ENCODE data around the gene PLA2G5.

PLA2G5 gene

GRCh38 chr1:20141466-20141865 lies 71.5 kb downstream of the PLA2G5 start:
- TF ChIP-seq CTCF (IDR thresholded peaks at IDR 0.05; ENCODE audit: low read length) (no peak), EZH2phosphoT487 (IDR thresholded peaks at IDR 0.05; ENCODE audit: low read length) (no peak), EZH2 (optimal IDR thresholded peaks at IDR 0.05; ENCODE audit: low read depth, low read length) (no peak)
- H3K9me3 ChIP-seq (replicated peaks; ENCODE audit: insufficient read depth, low read length), result no peaks in the 10 kb centered on the region
- H2AFZ ChIP-seq (ENCODE audit: low read length), result no peak overlapping the region
- no peaks in the 10 kb centered on the region for H3K36me3 ChIP-seq (replicated peaks; ENCODE audit: insufficient read depth, low read length)
- H3K4me3 ChIP-seq (ENCODE audit: low read length), result no peak overlapping the region
- H3K79me2 ChIP-seq (ENCODE audit: low read length), result no peaks in the 10 kb centered on the region
- H4K20me1 ChIP-seq (ENCODE audit: insufficient read depth, low read length), result no peaks in the 10 kb centered on the region
- H3K27ac ChIP-seq (ENCODE audit: low read length), result no peak overlapping the region
- DNase-seq, result no peak
- H3K9me2 ChIP-seq (replicated peaks; ENCODE audit: insufficient read depth, low read length), result no peaks in the 10 kb centered on the region
- no peak overlapping the region for H3K9ac ChIP-seq (ENCODE audit: low read length)
- no peak overlapping the region for H3K4me2 ChIP-seq (ENCODE audit: low read depth, low read length)
- H3K4me1 ChIP-seq (ENCODE audit: low read length), result no peaks in the 10 kb centered on the region
- no peaks in the 10 kb centered on the region for H3F3A ChIP-seq (ENCODE audit: insufficient read depth, low read length)
- peaks cover 16% of the 10 kb centered on the region; the same call in 1 of the 2 replicates for H3K27me3 ChIP-seq (replicated peaks; ENCODE audit: insufficient read depth, low read length)

Measured in MM.1S (cell line).